K562 (cell line): ENCODE measurements around the gene KRT35. TPM values are rescaled to one million over a fixed set of nuclear protein-coding genes. Genes with fewer than 3 reads are reported as not detected.
A peak's percentile ranks its signal among the peaks of the same experiment; 100 is the strongest.

Experiments used
- CEBPB ChIP-seq: fragments of 450-650 bp; IDR thresholded peaks from 2 replicates; pipeline ENCODE4 v1.6.1; 2016; ENCODE audit warnings: missing genetic modification characterization, missing compliant biosample characterization
- FOS ChIP-seq: IDR thresholded peaks from 3 replicates; pipeline ENCODE4 v1.6.1; 2011; ENCODE audit not compliant: insufficient read length; ENCODE audit errors: extremely low read depth
- GABPA ChIP-seq: fragments of 200-800 bp; sonication (Bioruptor generic); conservative IDR thresholded peaks from 2 replicates; pipeline ENCODE4 v1.6.1; 2016; ENCODE audit warnings: low read depth, missing genetic modification characterization, missing compliant biosample characterization
- KAT8 ChIP-seq: fragments of 450-650 bp; IDR thresholded peaks from 2 replicates; pipeline ENCODE4 v1.6.1; 2016; ENCODE audit warnings: low read depth, mild to moderate bottlenecking
- KDM5B ChIP-seq: fragments of 200-600 bp; sonication (generic); IDR thresholded peaks from 2 replicates; pipeline ENCODE4 v1.6.1; 2012; ENCODE audit warnings: low read depth, mild to moderate bottlenecking, moderate library complexity, low read length, control low read depth, inconsistent platforms; ENCODE audit not compliant: insufficient replicate concordance
- NCOA2 ChIP-seq, 2 experiments: fragments of 450-650 bp; IDR thresholded peaks; 2 replicates each; pipeline ENCODE4 v1.6.1; 2018; ENCODE audit warnings: mild to moderate bottlenecking in 2 of 2, moderate library complexity in 1 of 2; ENCODE audit not compliant: partially characterized antibody in 2 of 2
- PKNOX1 ChIP-seq: fragments of 450-650 bp; IDR thresholded peaks from 2 replicates; pipeline ENCODE4 v1.6.1; 2016
- RB1 ChIP-seq: fragments of 450-650 bp; IDR thresholded peaks from 2 replicates; pipeline ENCODE4 v1.6.1; 2017; ENCODE audit warnings: low read depth, mild to moderate bottlenecking
- TAF7 ChIP-seq: fragments of 450-650 bp; IDR thresholded peaks from 2 replicates; pipeline ENCODE4 v1.6.1; 2016; ENCODE audit warnings: missing genetic modification characterization, missing compliant biosample characterization
- ZSCAN29 ChIP-seq: fragments of 450-650 bp; IDR thresholded peaks from 2 replicates; pipeline ENCODE4 v1.6.1; 2017
- polyA plus RNA-seq, 8 experiments: library from polyadenylated mRNA; depleted of rRNA in 4 of 8; stranded (reverse) in 5 of 8; unstranded in 3 of 8; fragments of >200 nt; fragmentation: Nextera tagmentation in 2 of 8; fragmentation: Illumina TruSeq in 1 of 8; extraction: Ambion mirVana in 2 of 8; extraction: Trizol in 1 of 8; gene quantifications; 2 replicates each; pipeline versions ENCODE4 v1.2.1 to v1.2.3, GENCODE V29; 2011 to 2014; ENCODE audit warnings: inconsistent platforms in 1 of 8, missing spikeins in 1 of 8
- total RNA-seq, 7 experiments: library from RNA; depleted of rRNA in 6 of 7; stranded (reverse); fragments of >200 nt in 6 of 7; fragmentation: Illumina TruSeq in 2 of 7; extraction: Trizol in 2 of 7; gene quantifications; 2 replicates each; pipeline versions ENCODE4 v1.2.1 to v1.2.3, GENCODE V29; 2011 to 2021; ENCODE audit warnings: low replicate concordance in 1 of 7
- TF ChIP-seq, protein P1 (sequence below), 2 experiments: IDR thresholded peaks in 1 of 2; conservative IDR thresholded peaks in 1 of 2; 2 replicates each; pipeline ENCODE4 v1.6.1; 2016; ENCODE audit warnings: low read depth in 2 of 2, mild to moderate bottlenecking in 1 of 2, missing compliant biosample characterization in 1 of 2, missing genetic modification characterization in 1 of 2, moderate library complexity in 1 of 2

KRT35 gene
- total and polyA plus RNA-seq, 9 of the 15 experiments (the other 6 are each of a cell fraction or from before 2014, with no cell fraction given), result not detected

- TF ChIP-seq TAF7 (tag) (no peak), GABPA (peak; percentile 37; the same call in 1 of the 2 replicates), ZSCAN29 (no peak), FOS (no peak), KAT8 (no peak), NCOA2 (IDR thresholded peaks at IDR 0.05; ENCODE audit: partially characterized antibody in 2 of 2) (peak in 1 of 2 experiments; percentile 97), CEBPB (tag) (no peak), KDM5B (no peak), PKNOX1 (peak; percentile 70), RB1 (peak; percentile 10; the same call in 1 of the 2 replicates)
- TF ChIP-seq, protein P1, sequence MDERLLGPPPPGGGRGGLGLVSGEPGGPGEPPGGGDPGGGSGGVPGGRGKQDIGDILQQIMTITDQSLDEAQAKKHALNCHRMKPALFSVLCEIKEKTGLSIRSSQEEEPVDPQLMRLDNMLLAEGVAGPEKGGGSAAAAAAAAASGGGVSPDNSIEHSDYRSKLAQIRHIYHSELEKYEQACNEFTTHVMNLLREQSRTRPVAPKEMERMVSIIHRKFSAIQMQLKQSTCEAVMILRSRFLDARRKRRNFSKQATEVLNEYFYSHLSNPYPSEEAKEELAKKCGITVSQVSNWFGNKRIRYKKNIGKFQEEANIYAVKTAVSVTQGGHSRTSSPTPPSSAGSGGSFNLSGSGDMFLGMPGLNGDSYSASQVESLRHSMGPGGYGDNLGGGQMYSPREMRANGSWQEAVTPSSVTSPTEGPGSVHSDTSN (CRISPR knock-in tag; IDR thresholded peaks at IDR 0.05; ENCODE audit: low read depth), result no peak
- TF ChIP-seq, protein P1 (tag; conservative IDR thresholded peaks at IDR 0.05; ENCODE audit: low read depth), result 0 out of 2 replicates have a peak, but pooled peaks have one; percentile 14
Measured at GRCh38 chr17:41505809-41506767, 25.1 kb upstream of the KRT35 start (continued).
